Hindlimb muscle (tissue), 1 donor: ENCODE results near the gene NPL. TPM values are rescaled to one million over a fixed set of nuclear protein-coding genes. Genes with fewer than 3 reads are reported as not detected.

Experiments used
- DNase-seq: peaks from one replicate; pipeline ENCODE4 v3.0.0-alpha.2; 2013
- polyA plus RNA-seq: library from polyadenylated mRNA; unstranded; fragments of 120-200 nt; gene quantifications from one replicate; pipeline ENCODE4 v1.2.1, GENCODE V29; 2013; ENCODE audit not compliant: insufficient read length

The NPL gene
- polyA plus RNA-seq, 1 donor: 10.4 TPM

DNA sequence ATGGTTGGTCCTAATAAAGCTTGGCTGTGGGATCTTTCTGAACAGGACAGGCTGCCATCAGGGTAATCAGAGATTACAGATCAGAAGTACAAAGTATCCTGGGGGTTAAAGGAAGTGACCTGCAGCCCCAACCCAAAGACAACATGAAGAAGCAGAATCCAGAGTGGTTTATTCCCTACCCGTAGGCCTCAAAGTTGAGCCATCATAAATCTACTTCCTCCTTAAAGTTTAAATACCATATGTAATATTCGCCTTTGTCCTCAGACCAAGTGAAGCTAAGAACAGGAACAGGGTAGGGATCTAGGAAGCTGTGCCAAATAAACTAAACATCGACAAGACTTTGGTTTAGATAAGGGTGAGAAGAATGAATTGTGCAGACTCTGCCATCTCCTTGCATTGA, 33.6 kb downstream of the NPL start:
- DNase-seq: no peak

DNA sequence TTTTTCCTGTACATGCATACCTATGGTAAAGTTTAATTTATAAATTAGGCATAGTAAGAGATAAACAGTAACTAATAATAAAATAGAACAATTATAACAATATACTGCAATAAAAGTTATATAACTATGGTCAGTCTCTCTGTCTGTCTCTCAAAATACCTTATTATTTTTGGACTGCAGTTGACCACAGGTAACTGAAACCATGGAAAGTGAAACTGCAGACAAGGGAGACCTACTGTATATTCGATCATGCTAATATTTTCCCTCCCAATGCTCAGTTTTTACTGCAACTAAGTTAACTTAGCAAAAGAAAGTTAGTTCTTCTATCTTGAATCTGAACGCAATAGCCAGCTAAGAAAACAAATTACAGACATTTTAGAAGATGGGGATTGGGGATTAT, 37.3 kb downstream of the NPL start:
- no peak for DNase-seq

DNA sequence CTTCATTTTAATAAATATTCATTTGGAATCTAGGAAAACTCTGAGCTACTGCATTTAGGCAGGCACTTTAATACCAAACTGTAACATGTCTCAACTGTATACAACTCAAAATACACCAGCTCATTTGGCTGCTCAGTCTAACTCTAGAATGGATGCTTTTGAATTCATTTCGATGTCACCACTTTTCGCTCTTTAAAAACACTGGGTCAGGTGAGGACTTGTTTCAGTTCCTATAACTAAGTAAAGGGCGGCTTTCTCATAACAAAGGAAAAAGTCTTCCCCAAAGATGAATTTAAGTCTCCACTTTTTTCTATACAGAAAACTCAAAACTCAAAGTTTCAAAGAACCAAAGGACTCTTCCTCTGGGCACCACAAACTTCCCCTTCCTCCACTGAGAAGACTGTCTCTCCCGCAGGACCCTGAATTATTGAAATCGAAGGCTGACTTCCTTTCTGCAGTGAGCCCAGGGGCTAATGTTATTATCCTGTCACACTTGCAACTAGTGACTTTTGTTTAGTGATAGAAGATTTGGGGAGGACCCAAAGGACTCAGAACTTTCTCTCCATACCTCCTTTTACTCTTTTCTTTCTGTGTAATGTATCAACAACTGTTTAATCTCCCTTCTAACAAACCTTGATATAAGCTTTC, 39.8 kb downstream of the NPL start:
- no peak for DNase-seq

DNA sequence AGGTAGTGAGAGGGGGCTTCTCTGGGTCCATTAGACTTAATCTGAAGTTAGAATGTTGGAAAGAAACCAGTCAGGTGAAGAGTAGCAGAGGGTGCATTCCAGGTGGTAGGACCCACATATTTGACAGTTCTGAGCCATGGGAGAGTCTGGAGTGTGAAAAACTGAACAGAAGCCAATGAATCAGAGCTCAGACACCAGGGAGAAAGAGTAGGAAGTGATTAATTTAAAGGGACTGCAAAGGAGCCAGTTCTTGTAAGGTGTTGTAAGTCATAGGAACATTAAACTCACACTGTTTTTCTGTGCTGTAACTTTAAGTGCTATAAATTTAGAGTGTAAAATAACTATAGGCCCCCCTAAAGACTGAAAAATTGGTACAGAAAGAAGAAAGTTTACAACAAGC, 43.7 kb downstream of the NPL start:
- no peak for DNase-seq

DNA sequence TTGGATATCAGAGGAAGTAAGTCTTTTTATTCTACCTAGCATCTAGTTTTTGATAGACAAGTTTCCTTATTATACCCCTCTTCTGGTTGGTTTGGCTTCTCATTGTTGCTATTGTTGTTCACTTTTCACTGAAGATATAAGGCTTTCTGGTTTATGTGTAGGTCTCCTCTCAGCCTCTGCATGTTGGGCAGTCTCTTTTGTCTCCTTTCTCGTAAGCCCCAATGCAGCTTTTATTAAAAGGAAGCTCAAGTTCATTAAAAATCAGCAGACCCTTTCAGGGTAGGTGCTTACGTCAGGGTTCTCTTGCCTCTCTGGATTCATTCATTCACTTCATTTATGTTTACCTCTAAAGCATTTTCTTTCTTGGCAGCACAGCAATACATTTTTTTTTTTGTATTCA, 44.8 kb downstream of the NPL start:
- no peak for DNase-seq

DNA sequence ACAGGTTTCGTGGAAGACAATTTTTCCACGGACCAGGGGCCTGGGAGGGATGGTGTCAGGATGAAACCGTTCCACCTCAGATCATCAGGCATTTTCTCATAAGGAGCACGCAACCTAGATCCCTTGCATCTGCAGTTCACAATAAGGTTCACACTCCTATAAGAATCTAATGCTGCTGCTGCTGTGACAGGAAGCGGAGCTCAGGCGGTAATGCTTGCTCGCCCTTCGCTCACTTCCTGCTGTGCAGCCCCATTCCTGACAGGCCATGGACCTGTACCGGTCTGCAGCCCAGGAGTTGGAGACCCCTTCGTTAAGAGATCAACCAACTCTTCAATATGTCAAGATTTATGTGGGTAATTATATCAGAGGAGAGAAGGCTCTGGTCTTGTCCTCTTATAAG, 46.2 kb downstream of the NPL start:
- no peak for DNase-seq

DNA sequence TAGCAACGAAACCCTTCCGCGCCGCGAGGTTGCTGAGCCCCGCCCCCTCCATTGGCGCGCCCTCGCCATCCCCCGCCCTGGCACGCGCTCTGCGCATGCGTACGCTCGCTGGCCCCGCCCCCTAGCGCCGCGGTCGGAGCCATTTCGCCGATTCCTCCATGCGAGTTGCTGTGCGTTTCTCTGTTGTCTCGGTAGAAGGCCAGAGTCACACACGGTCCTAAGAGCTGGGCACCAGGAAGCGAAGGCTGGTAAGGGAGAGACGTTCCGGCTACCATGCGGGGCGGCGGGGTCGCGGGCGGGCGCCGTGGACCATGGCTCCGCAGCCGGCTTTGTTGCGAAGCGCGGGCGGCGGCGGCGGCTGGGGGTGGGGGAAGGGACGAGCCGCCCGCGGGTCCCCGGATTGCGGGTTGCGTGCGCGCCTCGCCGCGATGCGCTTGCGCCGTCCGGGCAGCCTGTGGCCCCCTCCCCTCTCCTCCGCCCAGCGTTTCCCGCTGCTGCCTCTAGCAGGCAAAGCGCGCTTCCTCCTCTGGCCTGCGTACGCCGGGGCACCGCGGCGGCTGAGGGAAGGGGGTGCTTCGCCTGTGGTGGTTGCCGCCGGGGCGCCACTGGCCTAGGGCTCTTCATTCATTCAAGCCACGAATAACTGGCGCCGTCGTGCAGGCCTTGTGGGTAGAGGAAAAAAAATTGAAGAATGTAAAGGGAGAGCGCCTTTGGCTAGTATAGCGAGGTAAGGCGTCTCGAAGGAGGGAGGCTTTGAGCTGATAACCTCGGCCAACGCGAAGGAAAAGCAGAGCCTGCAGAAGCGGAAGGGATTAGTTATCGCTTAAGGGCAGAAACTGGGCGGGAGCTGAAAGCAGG, 49.9 kb downstream of the NPL start, which contains the start of gene DHX9:
Gene DHX9, plus strand, starts transcription at position 139 of the 858 bp plus-strand sequence. CDS start 3,220 bp downstream, outside the sequence.
- peak; percentile 95 for DNase-seq

DNA sequence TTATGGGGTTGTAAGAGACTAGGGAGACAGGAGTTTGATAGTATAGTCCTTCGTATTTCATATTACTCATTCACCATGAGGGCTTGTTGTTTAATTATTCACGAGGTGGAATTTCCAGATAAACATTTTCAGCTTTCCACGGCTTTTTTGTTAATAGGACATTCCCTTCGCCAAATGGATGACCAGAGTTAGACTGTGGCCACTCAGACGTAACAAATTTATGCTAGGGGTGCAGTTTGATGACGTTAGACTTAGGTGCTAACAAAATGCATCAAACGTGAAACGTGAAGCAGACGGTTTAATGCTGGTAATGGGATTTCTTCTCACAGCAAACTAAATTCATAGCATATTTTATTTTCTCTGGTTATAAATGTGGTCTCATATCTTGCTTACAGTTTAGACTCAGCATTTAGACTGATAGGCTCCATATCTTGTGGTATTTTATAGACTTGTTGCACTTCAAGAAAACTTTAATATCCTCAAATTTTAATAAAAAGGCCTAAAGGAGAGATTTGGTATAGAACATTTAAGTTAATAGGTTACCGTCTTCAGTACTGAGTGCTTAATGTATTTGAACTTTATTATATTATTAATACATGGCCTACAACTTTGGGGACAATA, 51.9 kb downstream of the NPL start:
- DNase-seq: no peak

DNA sequence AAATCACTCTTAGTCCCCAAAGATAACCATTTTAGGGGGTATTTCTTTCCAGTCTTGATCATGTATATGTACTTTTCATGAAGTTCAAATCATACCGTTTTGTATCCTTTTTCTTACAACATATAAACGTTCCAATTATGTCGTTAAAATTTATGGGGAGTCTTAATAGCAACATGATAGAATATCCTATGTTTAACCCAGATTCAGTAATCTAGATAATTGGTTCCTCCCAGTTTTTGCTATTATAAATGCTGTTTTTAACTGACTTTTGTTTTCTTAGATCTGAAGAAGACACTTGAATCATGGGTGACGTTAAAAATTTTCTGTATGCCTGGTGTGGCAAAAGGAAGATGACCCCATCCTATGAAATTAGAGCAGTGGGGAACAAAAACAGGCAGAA, 52.7 kb downstream of the NPL start:
- DNase-seq: no peak

DNA sequence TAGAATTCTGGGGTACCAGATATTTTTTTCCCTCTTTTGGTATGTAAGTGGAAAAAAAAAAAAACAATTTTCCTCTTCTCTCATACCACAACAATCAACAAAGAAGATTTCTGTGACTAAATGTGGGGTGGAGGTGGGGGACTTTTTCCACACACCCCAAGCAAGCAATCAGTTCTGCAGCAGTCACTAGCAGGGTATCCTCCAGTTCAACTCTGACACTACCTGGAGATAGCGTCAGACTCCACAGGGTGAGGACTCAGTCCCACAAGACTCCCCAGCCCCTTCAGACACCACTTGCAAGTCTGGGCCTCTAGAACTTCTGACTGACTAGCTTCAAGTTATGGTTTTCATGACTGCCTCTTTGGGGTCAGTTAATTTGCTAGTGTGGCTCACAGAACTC, 55.8 kb downstream of the NPL start:
- no peak for DNase-seq

DNA sequence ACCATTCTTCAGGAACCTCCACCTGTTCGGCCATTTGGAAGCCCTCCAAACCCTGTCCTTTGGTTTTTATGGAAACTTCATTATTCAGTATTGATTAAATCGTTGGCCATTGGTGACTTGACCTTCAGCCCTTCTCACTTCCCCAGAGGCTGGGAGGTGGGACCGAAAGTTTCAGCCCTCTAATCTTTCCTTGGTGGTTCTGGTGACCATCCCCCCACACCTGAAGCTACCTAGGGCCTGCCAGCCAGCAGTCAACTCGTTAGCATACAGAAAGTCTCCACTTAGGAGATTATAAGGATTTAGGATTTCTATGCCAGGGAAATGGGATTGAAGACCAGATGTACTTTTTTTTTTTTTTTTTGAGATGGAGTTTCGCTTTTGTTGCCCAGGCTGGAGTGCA, 56.3 kb downstream of the NPL start:
- no peak for DNase-seq

DNA sequence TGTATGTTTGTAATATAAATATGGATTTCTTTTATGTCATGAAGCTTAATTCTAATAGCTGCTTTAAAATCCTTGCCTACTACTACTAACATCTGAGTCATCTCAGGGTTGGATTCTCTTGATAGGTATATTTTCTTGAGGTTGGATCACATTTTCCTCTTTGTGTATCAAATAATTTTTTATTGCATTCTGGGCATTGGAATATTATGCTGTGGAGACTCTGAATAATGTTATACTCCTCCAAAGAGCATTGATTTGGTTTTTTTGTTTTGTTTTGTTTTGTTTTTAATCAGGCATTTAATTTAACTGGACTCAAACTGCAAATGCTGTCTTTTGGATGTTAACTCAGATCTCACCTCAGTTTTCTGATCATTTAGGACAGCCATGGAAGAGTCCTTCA, 57.5 kb downstream of the NPL start:
- no peak for DNase-seq

DNA sequence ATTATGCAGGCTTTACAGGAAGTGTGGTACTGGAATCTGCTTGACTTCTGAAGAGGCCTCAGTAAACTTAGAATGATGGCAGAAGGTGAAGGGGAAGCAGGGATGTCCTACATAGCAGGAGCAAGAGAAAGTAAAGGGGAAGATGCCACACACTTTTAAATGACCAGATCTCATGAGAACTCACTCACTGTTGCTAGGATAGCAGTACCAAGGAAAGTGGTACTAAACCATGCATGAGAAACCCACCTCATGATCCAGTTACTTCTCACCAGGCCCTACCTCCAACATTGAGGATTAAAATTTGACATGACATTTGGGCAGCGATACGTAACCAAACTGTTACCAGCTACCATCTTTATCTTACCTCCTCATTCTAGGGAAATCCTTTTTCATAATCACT, 59.2 kb downstream of the NPL start:
- no peak for DNase-seq

DNA sequence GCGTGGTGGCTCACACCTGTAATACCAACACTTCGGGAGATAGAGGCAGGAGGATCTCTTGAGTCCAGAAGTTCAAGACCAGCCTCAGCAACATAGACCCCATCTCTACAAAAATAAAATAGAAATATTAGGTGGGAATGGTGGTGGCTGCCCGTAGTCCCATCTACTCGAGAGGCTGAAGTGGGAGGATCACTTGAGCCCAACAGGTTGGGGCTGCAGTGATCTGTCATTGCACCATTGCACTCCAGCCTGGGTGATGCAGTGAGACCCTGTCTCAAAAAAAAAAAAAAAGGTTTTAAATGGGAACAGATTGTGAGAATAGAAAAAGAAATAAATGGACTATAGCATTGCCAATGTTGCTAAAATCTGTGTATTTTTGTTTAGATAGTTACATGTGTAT, 60.7 kb downstream of the NPL start:
- no peak for DNase-seq

DNA sequence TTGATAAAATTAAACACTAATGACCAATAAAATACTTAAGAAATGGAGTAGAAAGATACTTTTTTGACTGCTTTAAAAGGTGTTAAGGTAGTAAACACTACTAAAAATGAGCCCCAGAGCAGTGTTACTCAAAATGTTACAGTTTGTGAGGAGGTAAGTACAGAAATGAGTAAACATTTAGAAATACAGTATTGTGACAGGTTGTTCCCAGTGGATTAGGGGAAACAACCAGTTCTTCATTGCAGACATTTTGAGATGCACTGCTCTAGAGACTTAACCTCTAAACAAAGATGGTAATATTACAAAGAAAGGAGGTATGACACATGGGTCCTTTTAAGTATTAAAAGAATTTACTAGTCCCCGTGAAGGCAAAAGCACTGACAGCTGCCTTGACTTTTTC, 62.3 kb downstream of the NPL start:
- DNase-seq: no peak

DNA sequence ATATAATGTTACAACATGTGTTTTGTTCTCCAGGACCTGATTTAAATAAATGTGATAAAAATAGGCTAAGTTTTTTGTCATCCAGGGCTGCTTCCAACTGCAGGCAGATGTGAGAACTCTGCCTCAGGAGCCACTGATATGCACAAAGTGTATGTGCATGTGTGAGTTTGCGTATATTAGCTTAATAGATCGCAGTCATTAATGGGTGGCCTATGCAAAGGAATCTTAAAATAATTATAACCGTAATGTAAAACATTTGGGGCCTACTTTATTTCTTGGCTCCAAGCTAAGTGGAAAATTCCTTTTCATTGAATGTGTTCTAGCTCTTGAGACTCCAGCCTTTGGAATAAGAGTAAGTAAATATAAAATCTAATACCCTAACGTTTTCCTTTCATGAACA, 66.3 kb downstream of the NPL start:
- no peak for DNase-seq

DNA sequence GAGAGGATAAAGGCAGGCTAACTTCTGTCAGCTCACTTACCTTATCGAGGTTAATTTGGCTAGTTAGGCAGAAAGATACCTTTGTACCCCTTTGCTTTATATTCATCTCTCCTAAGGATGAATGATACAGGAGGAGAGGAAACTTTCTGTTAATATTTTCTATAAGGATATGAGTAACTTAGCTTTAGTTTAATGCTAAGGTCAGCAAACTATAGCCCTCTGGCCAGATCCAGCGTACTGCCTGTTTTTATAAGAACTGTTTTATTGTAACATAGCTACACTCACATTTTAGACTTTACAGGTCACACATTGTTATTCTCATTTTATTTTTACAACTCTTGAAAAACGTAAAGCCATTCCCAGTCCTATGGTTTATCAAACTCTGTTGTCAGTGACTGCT, 67.6 kb downstream of the NPL start:
- DNase-seq: no peak

DNA sequence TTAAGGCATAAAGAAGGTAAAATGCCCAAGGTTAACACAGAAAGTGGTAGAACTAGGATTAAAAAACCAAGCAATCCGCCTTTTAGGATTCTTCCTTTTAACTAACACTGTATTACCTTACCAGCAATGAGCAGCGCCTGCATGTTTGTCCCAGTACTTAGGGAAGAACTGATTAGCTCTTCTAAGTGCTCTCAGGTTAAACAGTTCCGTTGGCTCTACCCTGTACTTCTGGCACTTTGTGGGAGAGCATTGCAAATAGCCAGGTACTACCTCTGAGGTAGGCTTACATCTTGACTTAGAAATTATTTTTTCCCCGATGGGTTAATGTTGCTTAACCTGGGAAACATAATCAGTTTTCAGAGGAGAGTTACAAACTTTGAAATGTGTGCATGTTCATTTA, 71.1 kb downstream of the NPL start:
- no peak for DNase-seq

DNA sequence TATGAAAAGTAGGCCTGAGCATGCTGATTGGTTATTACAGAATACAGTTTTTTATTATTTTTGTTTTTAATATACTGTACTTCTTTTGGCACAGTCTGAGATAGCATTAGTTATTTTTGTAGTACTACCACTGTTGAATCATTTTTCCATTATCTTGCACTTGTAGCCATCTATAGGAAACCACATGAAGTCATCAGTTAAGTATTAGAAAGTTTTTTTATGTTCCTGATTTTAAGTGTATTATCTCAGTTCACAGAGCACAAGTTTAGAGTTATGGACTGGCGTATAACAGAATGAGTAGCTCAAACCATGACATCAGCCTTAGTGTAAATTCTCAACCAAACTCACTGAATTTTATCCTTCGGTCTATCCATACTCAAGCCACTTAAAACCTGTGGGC, 72.4 kb downstream of the NPL start:
- no peak for DNase-seq

DNA sequence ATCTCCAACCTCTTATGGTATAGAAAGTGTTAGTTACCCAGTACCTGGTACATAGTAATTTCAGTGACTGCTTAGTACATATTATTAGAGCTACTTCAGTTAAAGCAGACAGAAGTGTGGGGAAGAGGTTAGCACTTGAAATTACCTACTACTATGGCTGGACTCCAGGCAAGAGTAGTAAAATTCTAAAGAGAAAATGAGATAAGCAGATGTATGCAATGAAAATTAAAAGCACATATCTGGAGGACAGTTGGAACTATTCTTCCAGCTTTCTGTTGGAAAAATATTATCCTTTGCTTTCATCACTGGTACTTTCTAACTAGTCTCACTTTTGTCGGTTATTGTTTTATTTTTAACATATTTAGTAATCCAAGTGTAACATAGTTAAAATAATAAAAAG, 73.3 kb downstream of the NPL start:
- DNase-seq: no peak

DNA sequence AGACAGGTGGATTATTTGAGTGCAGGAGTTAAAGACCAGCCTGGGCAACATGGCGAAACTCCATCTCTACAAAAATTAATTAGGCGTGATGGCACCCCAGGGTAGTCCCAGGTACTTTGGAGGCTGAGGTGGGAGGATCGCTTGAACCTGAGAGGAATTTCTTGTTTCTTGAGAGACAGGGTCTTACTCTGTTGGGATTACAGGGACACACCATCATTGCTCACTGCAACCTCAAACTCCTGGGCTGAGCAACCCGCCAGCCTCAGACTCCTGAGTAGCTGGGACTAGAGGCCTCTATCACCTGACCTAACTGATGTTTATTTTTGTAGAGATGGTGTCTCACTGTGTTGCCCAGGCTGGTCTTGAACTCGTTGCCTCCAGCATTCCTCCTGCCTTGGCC, 74.4 kb downstream of the NPL start:
- no peak for DNase-seq

DNA sequence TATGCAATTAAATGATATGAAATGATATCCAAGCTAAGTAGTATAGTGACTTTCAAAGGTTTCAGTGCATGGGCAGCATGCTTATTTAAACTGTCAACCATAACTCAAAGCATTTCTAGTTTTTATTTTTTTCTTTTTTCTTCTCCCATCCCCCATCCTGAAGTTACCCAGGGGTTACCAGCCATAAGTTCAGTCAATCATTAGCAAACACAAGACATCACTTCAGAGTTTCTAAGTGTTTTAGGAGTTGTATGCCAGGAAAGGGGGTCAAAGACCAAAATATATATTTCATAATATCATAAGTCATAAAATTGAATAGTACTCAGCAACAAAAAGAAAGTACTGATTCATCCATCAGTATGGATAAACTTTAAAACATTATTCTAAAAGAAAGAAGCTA, 78.3 kb downstream of the NPL start:
- DNase-seq: no peak

DNA sequence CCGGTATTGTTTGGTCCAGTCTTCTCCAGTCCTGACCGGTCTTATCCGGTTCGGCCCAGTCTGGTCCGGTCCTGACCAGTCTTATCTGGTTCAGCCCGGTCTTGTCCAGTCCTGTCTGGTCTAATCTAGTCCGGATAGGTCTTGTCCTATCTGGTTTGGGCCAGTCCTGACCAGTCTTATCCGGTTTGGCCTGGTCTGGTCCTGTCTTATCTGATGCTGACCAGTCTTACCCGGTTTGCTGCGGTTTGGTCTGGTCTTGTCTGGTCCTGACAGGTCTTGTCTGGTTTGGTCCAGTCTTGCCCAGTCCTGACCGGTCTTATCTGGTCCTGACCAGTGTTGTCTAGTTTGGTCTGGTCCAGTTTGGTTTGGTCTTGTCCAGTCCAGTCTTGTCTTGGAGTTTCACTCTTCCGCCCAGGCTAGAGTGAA, 79.7 kb downstream of the NPL start:
- DNase-seq: no peak

DNA sequence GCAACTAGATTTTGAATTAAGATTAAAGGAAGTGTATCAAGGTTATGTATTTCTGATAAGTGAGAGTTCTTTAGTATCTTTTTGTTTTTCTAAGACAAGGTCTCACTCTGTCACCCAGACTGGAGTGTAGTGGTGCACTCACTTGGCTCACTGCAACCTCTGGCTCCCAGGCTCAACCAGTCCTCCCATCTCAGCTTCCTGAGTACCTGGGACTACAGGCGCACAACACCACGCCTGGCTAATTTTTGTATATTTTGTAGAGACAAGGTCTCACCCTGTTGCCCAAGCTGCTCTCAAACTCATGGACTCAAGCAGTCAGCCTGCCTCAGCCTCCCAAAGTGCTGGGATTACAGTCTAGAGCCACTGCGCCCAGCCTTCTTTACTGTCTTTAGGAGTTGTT, 83.3 kb downstream of the NPL start:
- DNase-seq: no peak
